Fibroblast of mammary gland (primary cell): ENCODE measurements around the gene PLXDC2.

Source experiments
- DNase-seq: peaks from one replicate; pipeline ENCODE4 v3.0.0-alpha.2; 2010; ENCODE audit warnings: low read depth
- H3K4me3 ChIP-seq: 2 replicates; pipeline ENCODE4 v1.5.1; 2011; ENCODE audit warnings: low read depth, mild to moderate bottlenecking, low read length, moderate library complexity; ENCODE audit not compliant: control insufficient read depth
- CTCF ChIP-seq: conservative IDR thresholded peaks from 2 replicates; pipeline ENCODE4 v1.5.1; 2011; ENCODE audit warnings: low read depth, low read length, inconsistent platforms; ENCODE audit not compliant: control insufficient read depth, insufficient read depth

Gene PLXDC2

DNA sequence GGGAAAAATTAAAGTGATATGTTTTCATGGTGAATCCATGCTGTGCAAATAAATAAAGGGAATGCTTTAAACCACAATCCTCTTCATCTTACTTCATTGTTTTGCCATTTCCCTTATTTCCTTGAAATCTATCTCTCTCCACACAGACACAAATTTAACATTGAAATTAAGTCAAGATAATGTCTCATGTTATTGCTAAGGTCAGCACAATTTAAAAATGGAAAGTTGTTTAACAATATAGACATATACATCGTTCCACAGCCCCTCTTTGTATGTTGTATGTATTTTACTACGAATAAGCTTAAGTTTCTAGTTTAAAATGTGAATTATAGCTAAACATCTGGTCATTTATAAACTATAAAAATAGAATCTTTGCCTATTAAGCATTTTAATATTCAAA is 256.9 kb downstream of the PLXDC2 start:
- no peak for TF ChIP-seq CTCF
- no peak for DNase-seq
- no peak overlapping the region for H3K4me3 ChIP-seq

GRCh38 chr10:20075713-20076112 is 259.5 kb downstream of the PLXDC2 start:
- TF ChIP-seq CTCF, result no peak
- H3K4me3 ChIP-seq, result no peak overlapping the region
- no peak for DNase-seq

GRCh38 chr10:20084451-20084850 is 268.2 kb downstream of the PLXDC2 start:
- no peak for TF ChIP-seq CTCF
- DNase-seq, result no peak
- H3K4me3 ChIP-seq, result no peak overlapping the region

- no peak for DNase-seq
- TF ChIP-seq CTCF, result no peak
These were observed 268.9 kb downstream of the PLXDC2 start for GRCh38 chr10:20085115-20085514.

GRCh38 chr10:20087353-20087752 is 271.1 kb downstream of the PLXDC2 start:
- TF ChIP-seq CTCF, result no peak
- no peak overlapping the region for H3K4me3 ChIP-seq
- DNase-seq, result no peak

More at GRCh38 chr10:20085115-20085514, 268.9 kb downstream of the PLXDC2 start:
- H3K4me3 ChIP-seq, result no peak overlapping the region

- no peak overlapping the region for H3K4me3 ChIP-seq
- no peak for TF ChIP-seq CTCF
- DNase-seq, result no peak
These were observed 271.9 kb downstream of the PLXDC2 start for GRCh38 chr10:20088061-20088701.

GRCh38 chr10:20089879-20090278 is 273.6 kb downstream of the PLXDC2 start:
- no peak overlapping the region for H3K4me3 ChIP-seq
- TF ChIP-seq CTCF, result no peak
- no peak for DNase-seq
